ENCODE measurements around the gene EVX2.

EVX2 gene

DNA sequence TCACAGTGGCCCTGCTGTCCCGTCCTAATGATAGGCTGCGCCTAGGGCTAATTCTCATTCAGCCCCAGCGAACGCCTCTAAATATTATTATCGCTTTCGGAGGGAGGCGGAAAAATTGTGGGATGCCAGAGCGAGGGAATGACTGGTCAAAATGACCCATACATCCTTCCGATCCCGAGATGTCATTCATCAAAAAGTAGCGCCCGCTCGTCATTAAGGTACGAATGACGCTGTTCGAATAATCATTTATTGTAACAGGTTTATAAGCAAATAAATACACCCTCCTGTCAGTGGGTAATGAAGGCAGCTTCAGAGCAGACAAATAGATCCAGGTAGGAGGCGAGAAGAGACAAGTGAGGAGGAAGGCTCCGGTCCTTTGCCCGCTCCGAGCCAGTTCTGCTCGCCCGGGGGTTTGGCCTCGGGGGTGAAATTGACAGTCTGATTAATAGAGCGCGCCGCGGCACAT lies at the start of gene EVX2:
EVX2 (minus strand) TSS at position 167 of the 466 bp plus-strand sequence. CDS start 186 bp downstream, outside the sequence.
- DNase-seq (ENCODE audit: low read depth, low spot score): no peak

DNA sequence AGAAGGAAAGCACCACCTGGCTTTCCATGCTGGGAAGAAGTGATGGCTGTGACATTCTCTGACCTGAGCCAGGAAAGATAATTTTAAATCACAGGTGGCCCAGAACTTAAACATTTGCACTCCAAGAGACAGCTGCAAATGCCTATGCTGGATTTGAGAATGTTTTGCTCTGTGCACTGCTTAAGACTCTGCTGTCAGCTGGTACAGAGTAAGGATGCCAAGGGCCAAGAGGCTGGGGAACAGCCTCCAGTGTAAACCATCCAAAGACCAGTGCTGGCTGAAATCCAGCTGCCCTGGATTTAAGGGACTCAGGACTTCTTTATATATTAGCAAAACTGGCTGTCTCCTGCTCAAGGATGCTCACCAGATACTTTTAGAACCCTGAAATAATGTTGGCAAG lies 49.6 kb upstream of the EVX2 start:
- no peak for DNase-seq (ENCODE audit: low read depth, low spot score)

DNA sequence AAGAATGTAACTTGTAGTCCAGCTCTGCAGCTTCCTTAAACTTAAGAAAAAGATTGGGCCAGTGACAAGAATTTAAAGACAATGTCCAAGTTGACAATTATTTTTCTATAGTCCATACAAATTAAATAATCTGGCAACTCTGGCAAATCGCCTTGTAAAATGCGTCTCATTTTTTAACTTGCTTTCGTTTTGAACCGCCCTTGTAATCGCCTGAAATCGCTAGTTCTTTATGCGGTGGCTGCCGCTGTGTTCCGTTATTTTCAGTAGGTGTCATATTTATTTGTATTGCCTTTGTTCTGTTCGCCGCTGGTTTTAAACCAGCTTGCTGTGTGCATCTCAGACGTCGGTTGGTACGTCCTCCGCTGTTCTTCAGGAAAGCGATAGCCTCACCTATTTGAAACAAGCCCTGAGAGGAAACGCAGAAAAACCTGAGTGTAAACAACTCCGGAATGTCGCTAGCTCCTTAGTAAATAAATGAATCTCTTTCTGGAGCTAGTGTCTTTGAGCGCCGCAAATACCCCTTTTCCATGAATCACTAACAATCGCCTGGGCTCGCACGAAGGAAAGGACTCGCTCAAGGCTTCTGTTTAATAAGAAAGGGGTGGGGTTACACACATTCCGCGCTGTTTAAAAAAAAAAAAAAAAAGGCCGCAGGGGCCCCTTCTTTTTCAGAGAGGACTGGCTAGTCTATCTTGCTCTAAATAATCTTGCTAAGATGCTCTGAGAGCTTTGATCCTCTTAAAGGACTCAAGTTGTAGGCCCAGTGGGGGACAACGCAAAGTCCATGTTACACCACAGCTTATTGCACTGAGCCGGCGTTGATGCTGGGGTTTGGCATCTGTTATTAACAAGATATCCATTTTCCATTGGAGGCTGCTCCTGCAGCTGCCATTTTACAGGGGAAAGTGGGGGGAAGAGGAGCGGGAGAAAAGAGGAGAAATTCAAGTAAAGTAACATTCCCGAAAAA lies 48.7 kb upstream of the EVX2 start:
- DNase-seq (ENCODE audit: low read depth, low spot score): no peak

DNA sequence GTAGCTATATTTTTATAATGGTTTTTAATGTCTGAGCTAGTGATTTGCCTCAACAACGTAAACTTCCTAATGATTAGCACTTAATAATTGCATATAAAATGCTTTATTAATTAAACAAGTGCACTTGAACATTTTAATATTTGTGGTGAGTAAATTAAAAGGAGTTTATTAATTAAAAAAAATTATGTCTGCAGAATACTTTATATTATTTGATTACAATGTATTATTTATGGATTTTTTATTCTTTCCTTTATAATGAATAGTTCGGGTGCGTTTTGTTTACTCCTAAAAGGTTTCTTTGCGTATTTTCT lies 48.0 kb upstream of the EVX2 start:
- DNase-seq (ENCODE audit: low read depth, low spot score): no peak

DNA sequence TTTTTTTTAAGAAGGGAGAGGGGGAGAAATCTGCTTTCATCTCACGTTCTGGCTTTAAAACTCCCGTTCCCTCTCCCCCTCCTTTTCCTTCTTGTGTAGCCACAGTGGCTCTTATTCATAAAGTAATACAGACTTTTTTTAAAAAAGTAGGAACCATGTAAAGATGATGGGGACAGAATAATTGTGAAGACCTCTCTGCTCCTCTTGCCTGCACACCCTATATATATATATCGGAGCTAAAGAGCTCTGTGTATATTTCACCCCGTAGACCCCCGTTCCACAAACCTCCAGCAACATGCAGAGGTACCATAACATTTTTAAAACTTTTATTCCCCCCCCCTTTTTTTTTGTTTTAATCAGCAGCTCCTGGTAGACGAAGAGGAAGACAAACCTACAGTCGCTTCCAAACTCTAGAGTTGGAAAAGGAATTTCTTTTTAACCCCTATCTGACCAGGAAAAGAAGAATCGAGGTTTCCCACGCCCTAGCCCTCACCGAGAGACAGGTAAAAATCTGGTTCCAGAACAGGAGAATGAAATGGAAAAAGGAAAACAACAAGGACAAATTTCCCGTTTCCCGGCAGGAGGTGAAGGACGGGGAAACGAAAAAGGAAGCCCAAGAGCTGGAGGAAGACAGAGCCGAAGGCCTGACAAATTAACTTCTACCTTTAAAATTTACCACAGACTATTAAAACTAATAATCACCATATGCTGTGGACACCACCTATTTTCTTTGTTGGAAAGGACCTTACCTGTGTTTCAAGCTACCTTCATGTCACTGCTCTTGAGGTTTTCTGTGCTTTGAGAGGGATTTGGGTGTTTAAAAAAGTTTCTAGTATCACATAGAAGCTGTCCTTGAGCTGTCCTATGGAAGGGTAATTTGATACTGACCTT lies 47.4 kb upstream of the EVX2 start:
- no peak for DNase-seq (ENCODE audit: low read depth, low spot score)

DNA sequence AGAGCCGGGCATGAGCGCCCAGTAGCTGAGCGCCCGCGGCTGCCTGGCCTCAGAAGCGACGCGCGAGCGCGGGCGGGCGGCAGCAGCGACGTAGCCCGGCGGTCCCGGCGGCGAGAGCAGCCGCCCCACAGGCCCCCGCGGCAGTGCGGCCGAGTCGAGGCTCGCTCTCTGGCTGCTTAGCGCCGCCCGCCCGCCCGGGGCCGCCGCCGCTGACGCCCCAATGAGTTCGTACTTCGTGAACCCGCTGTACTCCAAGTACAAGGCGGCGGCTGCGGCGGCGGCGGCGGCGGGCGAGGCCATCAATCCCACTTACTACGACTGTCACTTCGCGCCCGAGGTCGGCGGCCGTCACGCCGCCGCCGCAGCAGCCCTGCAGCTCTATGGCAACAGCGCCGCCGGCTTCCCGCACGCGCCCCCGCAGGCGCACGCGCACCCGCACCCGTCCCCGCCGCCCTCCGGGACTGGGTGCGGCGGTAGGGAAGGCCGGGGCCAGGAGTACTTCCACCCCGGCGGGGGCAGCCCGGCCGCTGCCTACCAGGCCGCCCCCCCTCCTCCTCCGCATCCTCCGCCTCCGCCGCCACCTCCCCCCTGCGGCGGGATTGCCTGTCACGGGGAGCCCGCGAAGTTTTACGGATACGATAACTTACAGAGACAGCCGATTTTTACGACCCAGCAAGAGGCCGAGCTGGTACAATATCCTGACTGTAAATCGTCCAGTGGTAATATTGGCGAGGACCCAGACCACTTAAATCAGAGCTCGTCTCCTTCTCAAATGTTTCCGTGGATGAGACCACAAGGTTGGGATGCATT lies 46.6 kb upstream of the EVX2 start:
- no peak for DNase-seq (ENCODE audit: low read depth, low spot score)

DNA sequence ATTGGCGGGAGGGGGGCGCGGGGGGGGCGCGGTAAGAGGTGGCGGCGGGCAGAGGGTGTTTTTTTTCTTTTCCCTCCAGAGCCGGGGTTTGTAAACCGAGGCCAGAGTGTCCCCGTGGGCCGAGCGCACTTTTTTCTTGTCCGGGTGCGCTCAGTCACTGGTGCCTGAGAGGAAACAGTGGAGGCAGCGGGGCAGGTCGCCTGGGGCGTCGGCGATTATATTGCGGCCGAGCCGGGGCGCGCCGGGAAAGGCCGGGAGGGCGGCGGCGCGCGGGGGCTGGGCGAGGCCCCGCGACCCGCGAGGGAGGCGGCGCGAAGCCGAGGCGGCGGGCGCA lies 46.0 kb upstream of the EVX2 start:
- DNase-seq (ENCODE audit: low read depth, low spot score): no peak

DNA sequence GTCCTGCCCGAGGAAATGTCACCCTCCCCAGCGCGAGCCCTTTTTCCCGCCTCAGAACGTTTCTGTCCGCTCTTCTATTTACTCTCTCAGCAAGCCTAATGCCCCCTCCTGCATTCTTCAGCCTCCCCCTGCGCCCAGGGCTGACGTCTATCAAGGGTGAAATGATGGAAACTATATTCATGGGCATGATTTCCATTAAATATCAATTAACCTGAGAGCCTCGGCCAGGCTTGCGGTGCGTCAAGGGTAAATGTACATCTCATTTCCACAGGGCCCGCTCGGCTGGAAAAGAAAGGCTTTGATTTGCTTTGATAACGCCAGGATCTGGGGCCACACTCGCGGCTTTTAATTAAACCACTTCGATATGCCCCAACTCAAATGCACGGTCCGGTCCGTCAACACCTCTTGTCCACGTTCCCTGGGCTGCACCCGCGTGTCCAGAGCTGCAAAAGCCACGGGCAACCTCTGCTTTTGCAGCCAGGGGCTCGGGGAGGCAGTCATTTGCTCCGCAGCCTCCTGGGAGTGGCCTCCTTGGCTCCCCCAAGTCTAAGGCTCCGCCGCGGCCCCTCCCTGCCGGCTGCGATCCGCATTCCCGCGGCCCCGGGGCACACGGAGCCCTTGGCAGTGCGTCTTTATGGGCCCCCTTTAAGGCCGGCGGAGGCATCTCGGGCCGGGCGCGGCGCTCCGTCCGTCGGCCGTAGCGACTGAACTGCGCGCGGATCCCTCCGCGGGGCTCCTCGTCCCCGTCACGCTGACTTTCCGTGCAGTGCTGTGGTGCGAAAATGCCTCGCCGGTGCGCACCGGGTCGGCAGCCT lies 45.4 kb upstream of the EVX2 start, which contains the start of gene HOXD8:
HOXD8 (plus strand) TSS at position 724 of the 815 bp plus-strand sequence. CDS start 662 bp downstream, outside the sequence.
- no peak for DNase-seq (ENCODE audit: low read depth, low spot score)

DNA sequence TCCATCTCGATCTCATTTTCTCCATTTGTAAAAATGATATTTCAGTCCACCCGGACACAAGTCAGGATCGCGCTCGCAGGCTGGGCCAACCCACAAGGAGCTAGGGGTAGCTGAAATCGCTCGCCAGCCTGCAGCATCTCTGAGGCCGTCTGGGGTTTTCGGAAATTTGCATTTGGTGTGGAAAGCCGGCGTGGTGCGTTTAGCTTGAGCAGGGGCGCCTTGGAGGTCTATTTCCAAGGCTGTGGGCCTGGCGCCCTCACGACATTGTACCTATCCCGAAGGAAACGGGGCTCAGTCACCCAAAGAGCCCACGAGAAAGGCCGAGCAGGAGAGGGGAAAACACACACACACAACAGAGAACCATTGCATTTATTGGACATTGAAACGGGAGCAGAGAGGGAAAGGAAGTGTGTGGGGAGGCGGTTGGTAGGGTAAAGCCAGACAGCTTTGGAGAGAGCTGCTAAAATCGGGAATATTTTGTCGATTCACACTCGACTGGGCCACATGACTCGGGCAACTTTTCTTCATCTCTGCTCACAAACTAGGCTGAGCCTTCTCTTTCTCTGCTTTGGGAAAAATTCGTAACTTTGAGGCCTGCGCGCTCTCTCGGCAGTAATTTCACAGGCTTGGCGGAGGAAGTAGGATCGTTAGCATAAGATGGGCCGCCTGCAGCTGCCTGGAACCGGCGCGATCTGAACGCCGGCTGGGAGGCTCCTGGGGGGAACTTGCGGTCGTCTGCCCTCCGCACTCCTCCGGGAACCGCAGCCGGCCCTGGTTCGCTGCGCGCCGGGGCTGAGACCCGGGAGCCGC lies 44.6 kb upstream of the EVX2 start:
- DNase-seq (ENCODE audit: low read depth, low spot score): no peak

DNA sequence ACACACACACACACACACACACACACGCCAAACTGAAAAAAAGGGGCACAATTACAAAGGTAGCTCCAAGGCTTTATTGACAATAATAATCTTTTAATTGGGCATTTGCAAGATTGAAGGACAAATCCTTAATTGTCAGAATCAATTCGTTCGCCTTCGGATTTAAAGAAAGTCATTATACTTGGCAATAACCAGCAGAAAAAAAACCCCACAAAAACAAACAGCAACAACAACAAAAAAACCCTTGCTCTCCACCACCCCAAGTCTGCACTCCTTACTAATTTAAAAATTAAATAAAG lies 44.0 kb upstream of the EVX2 start:
- no peak for DNase-seq (ENCODE audit: low read depth, low spot score)

DNA sequence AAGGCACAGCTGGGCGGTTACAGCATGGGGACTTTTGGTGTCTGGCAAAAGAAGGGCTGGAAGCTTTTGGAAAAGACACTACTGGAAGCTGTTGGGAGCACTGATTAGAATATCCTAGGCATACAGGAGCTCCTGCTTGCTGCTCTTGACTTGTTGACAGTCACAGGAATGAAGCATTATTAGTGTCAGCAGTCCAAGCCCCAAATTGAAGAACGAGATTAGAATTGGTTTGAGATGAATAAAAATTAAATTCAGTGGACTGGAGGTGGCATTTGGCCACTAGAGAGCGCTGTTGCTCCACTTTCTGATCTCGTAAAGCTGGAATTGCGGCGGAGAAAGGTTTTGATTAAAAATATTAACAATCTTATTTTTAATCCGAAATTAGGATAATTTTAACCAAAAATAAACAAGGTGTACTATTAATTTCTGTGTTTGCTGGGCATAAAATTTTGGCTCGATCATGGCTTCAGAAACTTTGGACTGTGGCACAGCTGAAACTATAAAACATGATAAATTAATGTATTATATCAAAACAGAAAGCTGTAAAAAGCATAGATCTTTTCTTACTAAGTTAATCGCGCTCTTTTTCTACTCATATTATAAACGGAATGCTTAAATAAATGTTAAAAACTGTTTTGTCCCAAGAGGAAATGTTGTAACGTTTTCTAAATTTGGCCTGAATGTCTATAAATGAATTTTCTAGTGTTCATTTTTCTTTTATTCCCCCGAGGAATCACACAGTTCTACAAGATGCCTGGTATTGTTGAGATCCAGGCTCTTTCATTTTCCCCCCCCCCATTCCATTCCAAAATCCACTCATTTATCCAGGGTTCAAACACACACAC lies 43.4 kb upstream of the EVX2 start:
- no peak for DNase-seq (ENCODE audit: low read depth, low spot score)

DNA sequence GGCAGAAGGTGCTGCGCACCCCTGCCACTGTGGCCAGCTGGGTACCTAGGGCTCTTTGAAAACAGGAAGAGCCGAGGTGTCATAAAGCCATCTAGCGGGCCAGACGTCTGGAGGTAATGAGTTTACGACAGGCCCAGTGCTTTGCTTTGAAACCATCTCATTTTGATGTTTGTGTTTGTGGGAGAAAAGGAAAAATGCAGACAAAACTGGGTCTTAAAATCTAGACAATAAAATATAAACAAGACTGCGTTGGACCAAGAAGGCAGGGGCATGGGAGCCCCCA lies 42.0 kb upstream of the EVX2 start:
- DNase-seq (ENCODE audit: low read depth, low spot score): no peak

DNA sequence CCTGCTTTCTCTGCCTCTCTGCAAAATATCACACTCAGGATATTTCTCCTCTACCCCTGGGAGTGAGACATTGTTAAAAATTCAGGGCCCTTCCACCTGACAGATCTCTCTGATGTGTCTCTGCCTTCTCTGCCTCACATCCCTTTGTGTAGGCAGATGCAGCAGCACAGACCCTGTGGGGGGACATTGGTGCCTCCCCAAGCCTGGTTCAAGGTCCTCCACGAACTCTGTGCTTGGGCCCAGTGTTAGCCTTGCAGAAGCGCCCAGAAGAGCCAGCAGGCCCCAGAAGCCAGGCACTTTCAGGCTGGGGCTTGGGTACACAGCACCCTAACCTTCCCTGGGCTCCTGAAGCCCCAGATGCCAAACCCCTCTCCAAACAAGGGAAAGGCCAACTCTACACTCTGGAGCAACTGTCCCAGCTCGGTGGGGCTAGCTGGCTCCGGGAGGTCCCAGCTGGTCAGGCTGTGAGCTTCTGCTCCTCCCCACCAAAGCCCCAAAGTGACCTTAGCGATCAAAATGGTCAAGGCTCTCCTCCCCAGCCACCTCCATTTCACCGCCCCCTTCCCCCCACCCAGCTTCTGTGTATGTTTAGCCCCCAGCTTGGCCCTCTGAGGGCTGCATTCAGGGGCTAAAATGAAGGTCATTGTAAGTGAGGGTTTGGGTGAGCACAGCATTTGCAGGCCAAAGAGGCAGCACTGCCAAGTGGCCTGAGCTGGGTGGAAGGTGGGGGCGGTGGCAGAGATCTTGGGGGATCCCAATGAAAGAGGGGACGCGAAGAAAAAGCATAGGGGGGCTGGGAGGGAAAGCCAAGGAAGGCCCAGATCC lies 41.4 kb upstream of the EVX2 start:
- no peak for DNase-seq (ENCODE audit: low read depth, low spot score)

DNA sequence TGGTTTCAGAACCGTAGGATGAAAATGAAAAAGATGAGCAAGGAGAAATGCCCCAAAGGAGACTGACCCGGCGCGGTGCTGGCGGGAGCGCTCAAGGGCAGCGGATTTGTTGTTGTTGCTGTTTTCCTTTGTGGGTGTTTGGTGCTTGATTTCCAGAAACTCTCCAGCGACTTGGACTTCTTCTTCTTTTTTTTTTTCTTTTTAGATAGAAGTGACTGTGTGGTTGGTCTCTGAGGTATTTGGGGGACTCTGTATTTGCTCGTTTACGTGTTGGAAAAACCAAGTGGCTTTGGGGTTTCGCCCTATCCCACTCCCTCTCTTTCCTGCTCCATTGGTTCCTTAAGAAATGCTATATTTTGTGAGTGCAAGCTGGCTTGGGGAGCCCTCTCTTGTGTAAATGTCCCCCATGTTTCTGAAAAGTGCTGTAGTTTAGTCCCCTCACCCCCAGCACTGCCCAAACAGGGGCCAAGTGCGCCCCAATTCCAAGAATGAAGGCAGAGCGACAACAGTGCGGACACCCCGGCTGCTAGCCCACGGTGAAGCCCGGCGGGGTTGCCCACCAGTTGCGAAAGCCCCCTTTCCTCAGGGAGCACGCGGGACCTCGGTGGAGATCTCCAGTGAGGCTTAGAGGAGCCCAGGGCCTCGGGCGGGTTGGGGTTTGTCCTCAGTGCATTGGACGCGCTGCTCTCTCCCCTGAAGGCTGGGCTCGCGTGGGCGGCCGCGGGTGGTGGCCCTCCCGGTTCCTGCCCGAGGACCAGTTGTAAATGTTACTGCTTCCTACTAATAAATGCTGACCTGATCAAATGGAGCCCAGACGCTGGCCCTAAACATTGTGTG lies 40.6 kb upstream of the EVX2 start:
- DNase-seq (ENCODE audit: low read depth, low spot score): no peak

DNA sequence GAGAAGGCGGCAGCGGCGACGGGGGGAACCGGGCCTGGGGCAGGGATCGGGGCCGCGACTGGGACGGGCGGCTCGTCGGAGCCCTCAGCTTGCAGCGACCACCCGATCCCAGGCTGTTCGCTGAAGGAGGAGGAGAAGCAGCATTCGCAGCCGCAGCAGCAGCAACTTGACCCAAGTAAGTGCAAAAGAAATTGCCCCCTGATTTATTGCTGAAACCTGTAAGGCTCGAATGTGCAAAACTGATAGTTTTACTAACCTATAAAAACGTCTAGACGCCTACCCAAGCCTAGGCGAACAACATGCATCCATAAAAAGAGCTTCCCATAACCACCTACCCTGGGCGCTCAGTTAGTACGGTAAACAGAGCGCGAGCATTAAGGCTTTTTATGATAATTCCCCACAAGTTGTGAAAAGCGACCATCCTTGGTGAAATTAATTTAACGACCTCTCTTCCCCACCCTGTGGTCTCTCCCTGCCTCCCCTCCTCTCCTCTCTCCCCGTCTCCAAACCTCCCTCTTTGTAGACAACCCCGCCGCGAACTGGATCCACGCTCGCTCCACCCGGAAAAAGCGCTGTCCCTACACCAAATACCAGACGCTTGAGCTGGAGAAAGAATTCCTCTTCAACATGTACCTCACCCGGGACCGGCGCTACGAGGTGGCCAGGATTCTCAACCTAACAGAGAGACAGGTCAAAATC lies 39.8 kb upstream of the EVX2 start:
- DNase-seq (ENCODE audit: low read depth, low spot score): no peak

DNA sequence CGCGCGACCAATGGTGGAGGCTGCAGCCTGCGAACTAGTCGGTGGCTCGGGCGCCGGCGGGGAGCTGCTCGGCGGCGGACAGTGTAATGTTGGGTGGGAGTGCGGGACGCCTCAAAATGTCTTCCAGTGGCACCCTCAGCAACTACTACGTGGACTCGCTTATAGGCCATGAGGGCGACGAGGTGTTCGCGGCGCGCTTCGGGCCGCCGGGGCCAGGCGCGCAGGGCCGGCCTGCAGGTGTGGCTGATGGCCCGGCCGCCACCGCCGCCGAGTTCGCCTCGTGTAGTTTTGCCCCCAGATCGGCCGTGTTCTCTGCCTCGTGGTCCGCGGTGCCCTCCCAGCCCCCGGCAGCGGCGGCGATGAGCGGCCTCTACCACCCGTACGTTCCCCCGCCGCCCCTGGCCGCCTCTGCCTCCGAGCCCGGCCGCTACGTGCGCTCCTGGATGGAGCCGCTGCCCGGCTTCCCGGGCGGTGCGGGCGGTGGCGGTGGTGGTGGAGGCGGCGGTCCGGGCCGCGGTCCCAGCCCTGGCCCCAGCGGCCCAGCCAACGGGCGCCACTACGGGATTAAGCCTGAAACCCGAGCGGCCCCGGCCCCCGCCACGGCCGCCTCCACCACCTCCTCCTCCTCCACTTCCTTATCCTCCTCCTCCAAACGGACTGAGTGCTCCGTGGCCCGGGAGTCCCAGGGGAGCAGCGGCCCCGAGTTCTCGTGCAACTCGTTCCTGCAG lies 39.1 kb upstream of the EVX2 start, which contains the start of gene HOXD9:
HOXD9 (plus strand) TSS at position 37 of the 728 bp plus-strand sequence; CDS start at position 87, 50 bp downstream.
- no peak for DNase-seq (ENCODE audit: low read depth, low spot score)

All from iPS DF 19.7 (cell line).